ENCODE measurements around the gene CTBP2.

GRCh38 chr10:125127986-125128385 lies 32.4 kb downstream of the CTBP2 start:
- TF ChIP-seq POLR2AphosphoS5 (IDR thresholded peaks at IDR 0.05) (no peak), CTCF (IDR thresholded peaks at IDR 0.05) (no peak), POLR2A (IDR thresholded peaks at IDR 0.05) (no peak)

All from breast epithelium (tissue), 3 donors.